HG03575 (cell line): ENCODE results near the gene VPS35.
"Not testable (repeated sequence)": the region's sequence is repeated elsewhere in the genome, so short reads cannot be mapped to it uniquely, and the experiment has no call there.

Experiments used
- ATAC-seq: cut with Tn5 transposase; IDR thresholded peaks from one replicate; pipeline ENCODE4 v1.9.1; 2021; ENCODE audit not compliant: unreplicated experiment, insufficient number of reproducible peaks, low FRiP score; ENCODE audit errors: extremely low read depth

The VPS35 gene

DNA sequence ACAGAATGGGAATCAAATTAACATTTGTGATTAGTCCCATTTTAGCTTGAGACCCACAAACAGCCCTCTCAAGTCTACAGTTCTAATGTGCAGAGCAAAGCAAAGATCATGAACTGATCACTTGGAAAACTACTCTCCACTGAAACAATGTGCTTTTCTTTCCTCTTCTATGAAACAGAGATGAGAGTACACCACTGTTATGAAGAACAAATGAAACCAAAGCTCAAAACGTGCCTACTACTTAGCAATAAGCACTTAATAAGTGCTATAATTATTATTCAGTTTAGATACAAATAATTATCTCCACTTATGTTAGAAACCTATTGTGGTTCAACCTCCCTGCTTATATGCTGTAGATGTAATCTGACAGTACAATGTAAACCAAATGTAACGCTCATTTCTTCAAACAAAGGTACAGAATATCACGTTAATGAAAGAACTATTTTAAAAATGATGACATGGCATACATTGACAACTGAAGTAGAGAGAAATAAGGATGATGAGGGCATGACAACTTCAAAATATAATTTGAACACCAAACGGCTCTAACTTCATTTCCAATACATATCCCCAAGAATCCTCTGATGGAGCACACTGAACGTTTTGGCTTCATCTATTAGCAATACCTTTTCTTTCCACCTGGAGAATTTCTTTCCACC lies 2.0 kb downstream of the VPS35 start:
- ATAC-seq: no peak

DNA sequence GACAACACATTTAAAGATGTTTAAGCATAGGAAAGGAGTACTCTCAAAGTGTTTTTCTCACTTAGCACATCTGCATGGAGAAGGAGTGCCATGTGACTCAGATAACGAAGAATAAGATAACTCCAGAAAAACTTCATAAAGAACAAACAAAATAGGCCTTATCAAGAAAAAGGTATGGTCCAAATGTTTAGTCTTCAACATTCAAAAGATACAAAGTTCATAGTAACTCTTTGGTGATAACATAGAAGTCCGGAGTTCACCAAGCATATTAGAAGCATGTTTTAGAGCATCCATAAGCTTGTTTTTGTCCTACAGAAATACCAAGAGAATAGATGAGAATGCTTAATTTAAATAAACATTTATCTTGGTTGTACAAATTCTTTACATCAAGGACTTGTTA lies 7.1 kb downstream of the VPS35 start:
- not testable (repeated sequence) for ATAC-seq

DNA sequence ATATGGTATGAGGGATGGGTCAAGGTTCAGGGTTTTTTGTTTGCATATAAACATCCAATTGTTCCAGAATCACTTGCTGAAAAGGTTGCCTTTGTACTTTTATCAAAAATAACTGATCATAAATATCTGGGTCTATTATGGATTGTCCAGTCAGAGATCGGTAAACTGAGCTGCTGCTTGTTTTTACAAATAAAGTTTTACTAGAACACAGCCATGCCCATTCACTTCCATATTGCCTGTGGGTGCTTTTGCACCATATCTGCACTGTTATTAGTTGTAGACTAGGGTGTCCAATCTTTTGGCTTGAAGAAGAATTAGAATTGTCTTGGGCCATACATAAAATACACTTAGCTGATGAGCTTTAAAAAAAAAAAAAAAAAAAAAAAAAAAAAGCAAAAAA lies 11.0 kb downstream of the VPS35 start:
- not testable (repeated sequence) for ATAC-seq

DNA sequence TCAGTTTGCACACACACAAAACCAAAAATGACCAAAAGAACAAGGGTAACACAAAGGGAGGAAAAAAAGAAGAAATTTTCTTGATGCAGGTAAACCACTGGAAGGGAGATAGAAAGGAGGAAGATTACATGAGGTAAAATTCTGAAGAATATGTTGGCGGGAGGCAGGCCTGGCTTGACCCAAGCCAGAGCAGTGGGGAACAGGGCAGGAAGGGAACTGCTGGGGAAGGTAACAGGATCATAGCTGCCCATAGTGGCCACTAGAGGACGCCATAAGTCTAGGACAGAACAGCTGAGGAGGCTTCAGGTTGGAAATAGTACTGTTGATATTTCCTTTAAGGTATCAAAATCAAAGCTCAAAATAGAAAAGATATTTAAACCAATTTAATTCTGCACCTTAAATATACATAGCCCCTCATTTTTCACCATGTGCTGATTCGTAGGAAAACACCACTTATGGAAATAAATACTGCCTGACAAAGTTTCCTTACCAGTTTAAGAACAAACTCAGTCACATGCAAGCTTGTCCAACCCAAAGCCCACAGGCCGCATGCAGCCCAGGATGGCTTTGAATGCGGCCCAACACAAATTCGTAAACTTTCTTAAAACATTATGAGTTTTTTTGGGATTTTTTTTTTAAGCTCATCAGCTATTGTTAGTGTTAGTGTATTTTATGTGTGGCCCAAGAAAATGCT lies 15.5 kb downstream of the VPS35 start:
- no peak for ATAC-seq

DNA sequence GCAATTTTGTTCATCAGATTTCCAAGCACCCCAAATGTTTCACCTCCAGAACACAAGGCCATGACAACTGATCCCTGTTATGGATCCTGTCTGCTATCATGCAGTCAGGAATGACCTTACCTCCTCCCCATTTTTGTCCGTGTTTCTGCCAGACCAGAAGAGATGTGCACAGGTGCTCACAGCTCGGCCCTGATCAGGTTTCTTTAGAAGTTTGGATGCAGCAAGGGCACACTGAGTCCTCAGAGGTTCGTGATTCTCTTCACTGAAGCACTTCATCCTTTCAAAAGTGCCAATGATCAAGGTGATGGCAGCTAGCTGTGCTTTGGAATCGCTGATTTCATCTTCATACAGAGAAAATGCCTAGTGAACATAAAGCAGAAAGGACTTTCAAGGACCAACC lies 26.9 kb downstream of the VPS35 start:
- ATAC-seq: no peak

DNA sequence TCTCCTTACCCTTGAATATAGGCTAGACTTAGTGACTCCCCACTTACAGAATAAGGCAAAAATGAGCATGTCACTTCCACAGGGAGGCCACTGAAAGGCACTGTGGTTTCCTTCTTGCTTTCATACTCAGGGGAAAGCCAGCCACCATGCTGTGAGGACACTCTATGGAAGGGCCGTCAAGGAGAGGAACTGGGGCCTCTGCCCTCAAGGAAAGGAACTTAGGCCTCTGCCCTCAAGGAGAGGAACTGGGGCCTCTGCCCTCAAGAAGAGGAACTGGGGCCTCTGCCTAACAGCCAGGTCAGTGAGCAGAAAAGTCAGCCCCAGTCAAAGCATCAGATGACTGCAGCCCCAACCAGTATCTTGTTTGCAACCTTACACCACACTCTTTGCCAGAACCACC lies 30.1 kb downstream of the VPS35 start:
- peak; percentile 60 for ATAC-seq

DNA sequence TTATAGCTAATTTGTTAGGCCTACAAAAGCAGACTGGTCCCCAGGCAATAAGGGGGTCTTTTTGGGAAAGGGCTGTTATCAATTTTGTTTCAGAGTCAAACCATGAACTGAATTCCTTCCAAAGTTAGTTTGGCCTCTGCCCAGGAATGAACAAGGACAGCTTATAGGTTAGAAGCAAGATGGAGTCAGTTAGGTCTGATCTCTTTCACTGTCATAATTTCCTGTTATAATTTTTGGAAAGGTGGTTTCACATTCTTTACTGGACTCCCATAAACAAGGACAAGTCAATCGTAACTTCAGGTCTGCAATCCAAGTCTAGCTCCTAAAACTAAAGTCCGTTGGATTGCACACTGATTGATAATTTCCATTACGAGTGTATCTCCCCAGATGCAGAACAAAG lies 37.7 kb downstream of the VPS35 start:
- ATAC-seq: no peak

DNA sequence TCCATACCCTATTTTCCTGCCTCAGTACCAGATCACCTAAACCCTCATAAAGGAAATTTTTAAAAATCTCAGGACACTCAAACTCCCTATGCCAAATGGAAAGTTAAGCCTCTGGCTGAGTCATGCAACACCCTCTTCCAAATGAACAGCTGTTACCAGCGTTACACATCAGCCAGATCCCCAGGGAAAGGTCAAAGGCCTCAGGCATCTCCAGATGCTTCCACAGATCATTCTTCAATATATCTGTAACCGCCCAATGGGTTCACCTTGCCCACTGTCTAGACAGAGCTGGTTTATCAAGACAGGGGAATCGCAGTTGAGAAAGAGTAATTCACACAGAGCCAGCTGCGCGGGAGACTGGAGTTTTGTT lies 38.7 kb downstream of the VPS35 start:
- ATAC-seq: no peak

DNA sequence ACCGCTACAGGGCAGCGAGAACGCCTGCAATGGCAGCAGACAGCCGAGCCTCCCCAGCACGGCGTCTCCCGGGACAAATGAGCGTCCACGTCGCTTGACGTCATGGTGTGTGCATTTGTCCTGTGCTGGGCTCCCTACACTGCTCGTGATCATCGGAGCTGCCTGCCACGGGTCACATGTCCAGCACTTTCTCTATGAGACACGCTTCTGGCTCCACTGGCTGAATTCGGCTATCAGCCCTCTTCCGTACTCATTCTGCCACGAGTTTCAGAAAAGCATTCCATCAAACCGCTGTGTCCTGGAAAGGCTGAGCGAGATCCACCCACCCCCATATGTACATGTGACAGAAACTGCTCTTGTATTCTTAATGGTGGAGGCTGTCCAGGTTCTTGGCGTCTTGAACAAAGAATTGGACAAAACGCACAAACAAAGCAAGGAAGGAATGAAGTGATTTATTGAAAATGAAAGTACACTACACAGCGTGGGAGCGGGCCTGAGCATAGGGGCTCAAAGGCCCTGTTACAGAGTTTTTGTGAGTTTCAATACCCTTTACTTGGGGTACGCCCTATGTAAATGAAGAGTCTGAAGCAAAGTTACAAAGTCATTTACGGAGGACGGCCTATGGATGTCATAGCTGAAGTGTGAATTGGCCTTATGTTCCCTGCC lies 39.3 kb downstream of the VPS35 start:
- no peak for ATAC-seq

DNA sequence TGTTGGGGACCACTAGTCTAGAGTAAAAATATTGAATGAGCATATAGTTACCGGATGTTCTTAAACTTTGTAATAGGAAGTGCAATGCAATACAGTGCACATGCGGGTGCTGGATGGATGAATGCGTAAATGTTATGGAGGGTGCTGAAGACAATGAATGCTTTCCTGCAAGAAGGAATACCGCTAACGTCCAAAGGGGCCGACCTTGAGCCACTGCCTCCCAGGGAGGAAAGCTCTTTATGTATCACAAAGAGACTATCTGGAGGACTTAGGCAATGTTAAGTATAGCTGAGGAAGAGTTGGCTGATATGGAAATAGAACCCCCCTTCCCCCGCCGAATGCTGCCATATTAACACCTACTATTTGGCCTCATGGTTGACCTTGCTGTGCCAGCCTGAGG lies 40.3 kb downstream of the VPS35 start:
- ATAC-seq: no peak

DNA sequence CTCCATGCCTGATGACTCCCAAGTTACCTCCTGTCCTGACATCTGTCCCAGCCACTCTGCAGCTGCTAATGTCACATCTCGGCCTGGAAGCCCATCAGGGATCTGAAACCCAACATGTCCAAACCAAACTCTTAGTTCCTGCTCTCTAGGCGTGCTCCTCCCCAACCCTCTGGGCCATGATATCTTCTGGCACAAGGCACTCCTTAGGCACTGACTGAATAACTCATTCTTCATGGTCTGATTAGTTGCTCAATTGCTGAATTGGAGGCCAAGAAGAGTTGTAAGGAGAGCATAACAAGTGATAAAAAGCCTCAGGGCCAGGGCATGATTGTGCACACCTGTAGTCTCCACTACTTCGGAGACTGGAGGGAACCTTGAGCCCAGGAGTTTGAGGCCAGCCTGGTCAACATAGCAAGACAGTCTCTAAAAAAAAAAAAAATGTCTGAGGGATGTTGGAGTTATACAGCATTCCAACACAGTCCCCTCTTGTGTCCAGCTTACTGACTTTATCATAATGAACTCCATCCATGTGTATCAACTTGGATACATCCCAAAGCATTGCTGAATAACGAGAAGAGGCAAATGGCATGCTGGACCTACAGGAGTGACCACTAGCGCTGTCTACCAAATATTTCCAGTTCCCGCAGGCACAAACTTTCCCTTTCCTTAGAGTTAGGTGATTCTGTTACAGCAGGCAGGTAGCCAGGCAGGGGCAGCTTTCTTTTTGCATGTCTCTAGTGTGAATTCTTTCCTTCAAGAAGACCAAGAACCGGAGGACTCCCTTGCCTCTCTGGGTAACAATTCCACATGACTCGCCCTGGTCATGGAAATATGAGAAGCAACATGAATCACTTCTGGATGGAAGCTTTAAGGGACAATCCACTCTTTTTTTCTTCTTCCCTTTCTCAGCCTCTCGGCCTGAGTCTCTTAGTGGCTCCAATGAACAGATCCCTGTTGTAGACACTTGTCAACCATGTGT lies 49.7 kb downstream of the VPS35 start:
- no peak for ATAC-seq

DNA sequence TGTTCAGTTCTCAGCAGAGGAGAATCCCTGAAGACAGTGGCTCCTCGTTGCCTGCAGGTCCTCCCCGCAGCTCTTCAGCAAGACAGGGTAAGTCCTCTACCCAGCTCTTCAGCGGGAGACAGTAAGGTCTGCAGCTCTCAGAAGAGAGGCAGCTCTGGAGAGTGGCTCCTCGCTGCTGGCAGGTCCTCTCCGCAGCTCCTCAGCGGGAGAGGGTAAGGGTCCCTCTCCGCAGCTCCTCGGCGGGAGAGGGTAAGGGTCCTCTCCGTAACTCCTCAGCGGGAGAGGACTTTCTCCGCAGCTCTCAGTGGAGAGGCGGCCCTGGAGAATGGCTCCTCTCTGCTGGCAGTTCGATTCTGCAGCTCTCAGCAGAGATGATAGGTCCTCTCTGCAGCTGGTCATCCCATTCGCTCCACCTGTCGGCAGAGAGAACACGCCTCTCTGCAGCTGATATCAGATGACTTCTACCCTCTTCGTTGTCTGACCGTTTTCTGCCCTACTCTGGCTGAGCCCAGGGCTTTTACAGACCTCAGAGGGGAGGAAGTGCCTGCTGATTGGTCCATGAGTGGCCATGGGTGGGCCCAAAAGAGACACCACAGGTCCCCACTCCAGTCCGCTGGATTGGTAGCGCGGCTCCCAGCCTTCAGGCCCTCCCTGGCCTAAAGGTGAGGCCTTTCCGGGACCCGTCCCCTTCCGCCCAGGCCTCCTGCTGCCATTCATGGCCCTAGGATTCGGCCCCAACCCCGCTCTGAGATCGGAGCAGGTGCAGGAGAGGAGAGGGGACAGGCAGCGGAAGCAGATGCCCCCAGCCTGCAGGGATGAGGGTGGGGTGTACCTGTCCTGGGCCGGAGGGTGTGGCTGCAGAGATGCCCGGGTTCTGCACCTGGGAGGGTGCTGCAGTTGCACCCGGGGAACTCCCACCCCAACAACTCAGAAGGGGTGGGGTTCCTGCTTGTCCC lies 55.9 kb downstream of the VPS35 start:
- ATAC-seq: no peak

DNA sequence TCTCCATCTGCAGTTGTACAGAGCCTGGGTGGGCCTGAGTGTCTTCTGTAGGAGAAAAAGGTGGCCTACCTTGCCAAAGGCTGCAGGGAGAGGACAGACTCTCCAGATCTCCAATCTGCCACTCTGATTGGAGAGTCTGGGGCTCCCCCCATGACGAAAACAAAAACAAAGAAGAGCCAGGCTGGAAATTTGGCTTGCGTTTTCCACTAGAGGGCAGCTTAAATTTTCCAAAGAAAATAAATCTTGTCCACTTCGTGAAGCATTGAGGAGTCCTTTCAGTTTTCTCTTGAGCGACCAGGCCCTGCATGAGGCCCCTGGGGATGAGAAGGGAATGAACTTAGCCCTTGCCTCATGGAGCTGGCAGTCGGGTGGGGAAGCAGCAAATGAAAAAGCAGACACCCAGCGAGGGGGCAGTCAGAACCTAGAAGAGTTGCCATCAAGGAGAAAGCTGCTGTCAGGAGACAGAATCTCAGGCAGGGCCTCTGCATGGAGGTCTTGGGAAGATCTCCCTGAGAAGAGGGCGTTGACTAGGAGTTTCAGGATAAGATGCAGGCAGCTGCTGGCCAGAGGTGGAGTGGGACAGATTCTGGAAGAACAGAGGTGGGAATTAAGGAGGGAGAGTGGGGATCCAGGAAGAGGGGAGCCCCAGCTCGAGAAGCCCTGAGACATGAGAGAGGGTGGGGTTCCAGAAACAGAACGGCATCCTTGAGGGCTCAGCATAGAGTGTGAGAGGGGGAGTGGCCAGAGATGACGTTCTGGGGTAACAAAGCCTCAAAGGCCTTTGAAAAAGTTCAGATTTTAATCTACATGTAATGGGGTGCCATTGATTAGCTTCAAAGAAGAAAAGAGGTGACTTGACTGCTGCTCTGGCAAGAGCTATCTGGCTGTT lies 59.4 kb downstream of the VPS35 start:
- ATAC-seq: no peak

DNA sequence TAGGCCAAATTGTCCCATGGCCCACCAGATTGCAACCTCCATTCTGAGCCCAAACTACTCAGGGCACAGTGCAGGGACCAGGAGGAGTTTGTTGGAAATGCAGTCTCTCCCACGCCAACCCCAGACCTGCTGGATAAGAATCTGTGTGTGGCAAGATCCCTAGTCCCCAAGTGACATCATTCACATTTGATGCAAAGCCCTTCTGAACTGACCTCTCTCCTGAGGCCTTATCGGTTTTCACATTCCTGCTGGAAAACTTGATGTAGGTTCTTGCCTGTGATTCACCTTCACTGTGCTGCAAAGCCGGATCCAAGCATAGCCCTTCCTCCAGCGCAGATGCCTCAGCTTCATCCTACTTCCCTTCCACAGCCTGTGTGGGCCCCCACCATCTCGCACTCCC lies 61.2 kb downstream of the VPS35 start:
- no peak for ATAC-seq

DNA sequence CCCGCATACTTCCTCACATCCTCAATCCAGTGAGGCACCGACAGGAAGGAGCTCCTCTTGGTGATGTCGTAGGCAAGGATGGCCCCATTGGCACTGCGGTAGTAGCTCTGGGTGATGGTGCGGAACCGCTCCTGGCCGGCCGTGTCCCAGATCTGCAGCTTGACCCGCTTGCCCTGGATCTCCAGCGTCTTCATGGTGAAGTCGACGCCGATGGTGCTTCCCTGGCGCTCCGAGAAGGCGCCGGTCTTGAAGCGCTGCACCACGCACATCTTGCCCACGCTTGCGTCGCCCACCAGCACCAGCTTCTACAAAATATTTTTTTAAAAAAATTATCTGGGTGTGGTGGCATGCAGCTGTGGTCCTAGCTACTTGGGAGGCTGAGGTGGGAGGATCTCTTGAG lies 62.3 kb downstream of the VPS35 start:
- not testable (repeated sequence) for ATAC-seq

DNA sequence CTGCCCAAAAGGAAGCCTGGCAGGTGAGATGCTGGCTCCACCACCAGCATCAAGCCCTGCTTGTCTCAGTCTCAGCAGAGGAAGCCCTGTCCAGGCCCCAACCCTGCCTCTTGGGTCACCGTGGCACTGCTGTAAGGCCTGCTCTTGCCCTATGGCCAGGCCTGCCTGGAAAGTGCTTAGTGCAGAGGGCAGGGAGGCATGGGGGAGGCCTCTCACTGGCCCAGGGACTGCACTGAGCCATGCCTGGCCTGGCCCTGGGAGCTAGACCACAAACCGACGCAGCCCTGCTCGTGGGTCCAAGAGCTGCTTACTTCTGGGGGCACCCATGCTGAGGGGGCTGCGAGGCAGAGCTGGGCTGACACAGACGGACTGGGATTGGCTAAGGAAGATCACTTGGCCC lies 64.1 kb downstream of the VPS35 start:
- not testable (repeated sequence) for ATAC-seq

DNA sequence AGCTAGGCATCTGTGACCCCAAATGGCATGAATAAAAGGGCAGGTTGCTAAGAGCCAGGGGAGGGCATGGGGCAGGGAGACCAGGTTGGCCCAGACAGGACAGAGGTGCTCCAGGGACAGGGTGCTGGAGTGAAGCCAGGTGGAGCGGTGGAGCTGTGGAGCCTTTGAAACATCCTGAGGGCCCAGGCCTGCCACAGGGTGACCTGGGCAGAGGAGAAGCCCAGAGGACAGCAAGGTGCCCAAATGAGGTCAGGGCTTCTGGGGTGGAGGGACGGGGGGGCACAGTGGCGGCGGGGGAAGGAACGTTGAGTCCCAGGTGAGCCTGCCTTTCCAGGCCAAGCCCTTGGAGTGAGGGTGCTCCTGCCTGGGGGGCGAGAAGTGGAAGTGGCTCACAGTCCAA lies 65.3 kb downstream of the VPS35 start:
- ATAC-seq: not testable (repeated sequence)
